ENCODE data around the gene OSBPL2.

- TF ChIP-seq POLR2AphosphoS5 (IDR thresholded peaks at IDR 0.05; ENCODE audit: borderline replicate concordance, low read depth, low read length), result no peak
- TF ChIP-seq EZH2 (IDR thresholded peaks at IDR 0.05), result no peak
- TF ChIP-seq FOXP2 (optimal IDR thresholded peaks at IDR 0.05; ENCODE audit: control extremely low read depth, extremely low read length, insufficient read depth), result no peak
Measured at GRCh38 chr20:62326559-62326958, 88.2 kb downstream of the OSBPL2 start.
